ENCODE measurements around the gene RAB11FIP2. TPM values are rescaled to one million over a fixed set of nuclear protein-coding genes. Genes with fewer than 3 reads are reported as not detected.

Gene RAB11FIP2
- total and polyA plus RNA-seq, 2 of the 8 experiments (the other 6 are each of a cell fraction or from before 2014, with no cell fraction given), result 3.1 to 12.7 TPM

DNA sequence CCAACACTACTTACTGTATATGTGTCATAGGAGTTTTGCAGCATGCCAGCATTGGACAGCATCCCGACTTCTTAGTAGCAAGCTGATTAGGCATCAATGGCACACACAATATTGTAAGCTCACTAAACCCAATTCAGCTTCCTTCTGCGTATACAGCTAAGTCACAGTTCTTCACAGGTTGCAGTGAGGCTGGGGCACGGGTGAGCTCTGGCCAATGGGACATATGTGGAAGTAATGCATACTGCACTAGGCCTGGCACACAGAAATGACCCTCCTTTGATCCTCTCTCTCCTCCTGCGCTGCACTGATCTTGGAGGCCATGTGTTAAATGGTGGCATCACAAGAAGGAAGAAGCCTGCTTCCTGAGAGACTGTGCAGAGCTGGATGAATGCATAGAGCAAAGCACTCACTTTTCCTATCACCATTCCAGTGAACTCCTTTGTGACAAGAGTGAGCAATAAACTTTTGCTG is 11.9 kb downstream of the RAB11FIP2 start (continued):
- TF ChIP-seq SP2 (IDR thresholded peaks at IDR 0.05; ENCODE audit: low read length) (no peak), EGR1 (IDR thresholded peaks at IDR 0.05; ENCODE audit: borderline replicate concordance, low read depth, low read length) (no peak), GABPA (IDR thresholded peaks at IDR 0.05; ENCODE audit: borderline replicate concordance, insufficient read depth, low read length) (no peak), CBX8 (IDR thresholded peaks at IDR 0.05; ENCODE audit: borderline replicate concordance, low read depth, low read length) (no peak)
